GM12878 (cell line): ENCODE results near the gene TMPRSS4. TPM values are rescaled to one million over a fixed set of nuclear protein-coding genes. Genes with fewer than 3 reads are reported as not detected.

Source experiments
- ATAC-seq: fragments of 200-7000 bp; cut with Tn5 transposase; 3 replicates; pipeline ENCODE4 v1.9.1; 2020; ENCODE audit warnings: mild to moderate bottlenecking, moderate library complexity
- BruUV-seq: library from RNA; stranded (reverse); fragments of 400-500 nt; replicated peaks from 2 replicates; lab custom pipeline; 2021; lab: Mats Ljungman, UMichigan
- CTCF ChIA-PET: fragments of 300-600 bp; sonication (Branson Sonifier 250); formaldehyde crosslinking; extraction: SDS; loops from one replicate; lab custom pipeline; 2021; ENCODE audit warnings: inconsistent platforms; lab: Yijun Ruan, JAX
- POLR2A ChIA-PET: fragments of 350-600 bp; formaldehyde crosslinking; extraction: SDS; loops from one replicate; lab custom pipeline; 2021; ENCODE audit warnings: inconsistent platforms; lab: Charles Lee
- RAD21 ChIA-PET: fragments of 300-600 bp; sonication (Branson Sonifier 250); formaldehyde crosslinking; loops from one replicate; lab custom pipeline; 2023; ENCODE audit warnings: antibody characterized with exemption; ENCODE audit not compliant: unreplicated experiment; lab: Charles Lee
- SMC1A ChIA-PET: fragments of 300-600 bp; sonication (Branson Sonifier 250); formaldehyde crosslinking; loops from one replicate; lab custom pipeline; 2023; ENCODE audit not compliant: unreplicated experiment, uncharacterized antibody; lab: Charles Lee
- DNase-seq: peaks from one replicate; pipeline ENCODE4 v3.0.0-alpha.2; 2011; ENCODE audit warnings: low read depth, low spot score
- FAIRE-seq: peaks from 3 replicates; lab custom pipeline; 2011; peaks lifted over from hg19 to GRCh38; lab: Jason Lieb, UNC
- H2AFZ ChIP-seq: 2 replicates; pipeline ENCODE4 v1.6.0; 2011; ENCODE audit warnings: low read depth, low read length, control low read depth; ENCODE audit not compliant: control insufficient read depth
- H3K27ac ChIP-seq: 2 replicates; pipeline ENCODE4 v1.5.1; 2011; ENCODE audit warnings: control low read depth; ENCODE audit not compliant: control insufficient read depth, insufficient read depth
- H3K27me3 ChIP-seq, 2 experiments: replicated peaks in 1 of 2; 2 replicates each; pipeline versions ENCODE4 v1.6.0 to v1.6.1; 2011; ENCODE audit warnings: low read length in 1 of 2; ENCODE audit not compliant: control insufficient read depth in 2 of 2, insufficient read depth in 2 of 2
- H3K36me3 ChIP-seq, 2 experiments: 2 replicates each; pipeline ENCODE4 v1.5.1; 2011; ENCODE audit warnings: low read length in 1 of 2; ENCODE audit not compliant: control insufficient read depth in 2 of 2, insufficient read depth in 2 of 2
- H3K4me1 ChIP-seq: 2 replicates; pipeline ENCODE4 v1.6.1; 2011; ENCODE audit warnings: mild to moderate bottlenecking, low read length, moderate library complexity, mixed read lengths; ENCODE audit not compliant: control insufficient read depth, insufficient read depth
- H3K4me2 ChIP-seq: 2 replicates; pipeline ENCODE4 v1.6.0; 2011; ENCODE audit warnings: control low read depth; ENCODE audit not compliant: control insufficient read depth, insufficient read depth
- H3K4me3 ChIP-seq: fragments of 200-600 bp; sonication (generic); 2 replicates; pipeline ENCODE4 v1.5.1; 2016
- H3K79me2 ChIP-seq: 2 replicates; pipeline ENCODE4 v1.6.0; 2011; ENCODE audit warnings: low read length; ENCODE audit not compliant: control insufficient read depth, insufficient read depth
- H3K9ac ChIP-seq: 2 replicates; pipeline ENCODE4 v1.8.0; 2011; ENCODE audit warnings: low read length, control low read depth, mixed read lengths; ENCODE audit not compliant: control insufficient read depth, insufficient read depth
- H3K9me3 ChIP-seq: replicated peaks from 3 replicates; pipeline ENCODE4 v1.5.1; 2011; ENCODE audit warnings: mild to moderate bottlenecking, low read length; ENCODE audit not compliant: control insufficient read depth, insufficient read depth
- H4K20me1 ChIP-seq: 2 replicates; pipeline ENCODE4 v1.6.0; 2011; ENCODE audit not compliant: control insufficient read depth, insufficient read depth
- ASH2L ChIP-seq: fragments of 300-600, 200-600 bp; sonication (generic); IDR thresholded peaks from 2 replicates; pipeline ENCODE4 v1.6.1; 2017; ENCODE audit warnings: low read depth, mild to moderate bottlenecking, borderline replicate concordance
- BACH1 ChIP-seq: fragments of 450-650 bp; IDR thresholded peaks from 2 replicates; pipeline ENCODE4 v1.6.1; 2017; ENCODE audit warnings: mild to moderate bottlenecking, borderline replicate concordance
- BCL3 ChIP-seq: IDR thresholded peaks from 2 replicates; pipeline ENCODE4 v1.6.1; 2011; ENCODE audit warnings: borderline replicate concordance, low read depth, mild to moderate bottlenecking, moderate library complexity, low read length; ENCODE audit not compliant: insufficient read depth, poor library complexity, severe bottlenecking
- BRCA1 ChIP-seq: IDR thresholded peaks from 2 replicates; pipeline ENCODE4 v1.6.1; 2011; ENCODE audit warnings: low read depth, low read length, improper control_type of control experiment
- CHD4 ChIP-seq: fragments of 200-600 bp; sonication (generic); IDR thresholded peaks from 2 replicates; pipeline ENCODE4 v1.6.1; 2016; ENCODE audit warnings: mild to moderate bottlenecking
- CREB1 ChIP-seq: IDR thresholded peaks from 2 replicates; pipeline ENCODE4 v1.6.1; 2012; ENCODE audit warnings: low read depth, mild to moderate bottlenecking, inconsistent platforms
- IKZF2 ChIP-seq, 2 experiments: fragments of 450-650 bp; IDR thresholded peaks; 2 replicates each; pipeline ENCODE4 v1.6.1; 2017; ENCODE audit warnings: mild to moderate bottlenecking in 2 of 2, moderate library complexity in 2 of 2
- KDM1A ChIP-seq: fragments of 200-600 bp; sonication (generic); IDR thresholded peaks from 2 replicates; pipeline ENCODE4 v1.6.1; 2016; ENCODE audit warnings: borderline replicate concordance
- KLF5 ChIP-seq: fragments of 450-650 bp; IDR thresholded peaks from 2 replicates; pipeline ENCODE4 v1.6.1; 2014; ENCODE audit warnings: mild to moderate bottlenecking; ENCODE audit not compliant: partially characterized antibody
- POLR2A ChIP-seq: IDR thresholded peaks from 2 replicates; pipeline ENCODE4 v1.6.1; 2011; ENCODE audit warnings: low read depth, mild to moderate bottlenecking, low read length
- POU2F2 ChIP-seq: IDR thresholded peaks from 3 replicates; pipeline ENCODE4 v1.6.1; 2011; ENCODE audit warnings: low read depth, mild to moderate bottlenecking, low read length, borderline replicate concordance
- RAD21 ChIP-seq: IDR thresholded peaks from 2 replicates; pipeline ENCODE4 v1.6.1; 2011; ENCODE audit warnings: mild to moderate bottlenecking, low read depth, low read length, moderate library complexity; ENCODE audit not compliant: insufficient read depth
- RBBP5 ChIP-seq: fragments of 200-600 bp; sonication (generic); conservative IDR thresholded peaks from 2 replicates; pipeline ENCODE4 v1.6.1; 2016
- RELA ChIP-seq: fragments of 450-650 bp; IDR thresholded peaks from 2 replicates; pipeline ENCODE4 v1.8.0; 2014; ENCODE audit warnings: borderline replicate concordance; ENCODE audit not compliant: partially characterized antibody
- TCF3 ChIP-seq: IDR thresholded peaks from 2 replicates; pipeline ENCODE4 v1.6.1; 2012; ENCODE audit warnings: low read depth, mild to moderate bottlenecking, low read length, borderline replicate concordance; ENCODE audit not compliant: insufficient read depth
- ZNF217 ChIP-seq: fragments of 450-650 bp; IDR thresholded peaks from 2 replicates; pipeline ENCODE4 v1.6.1; 2017; ENCODE audit warnings: antibody characterized with exemption, mild to moderate bottlenecking
- ZNF384 ChIP-seq: IDR thresholded peaks from 2 replicates; pipeline ENCODE4 v1.6.1; 2012; ENCODE audit warnings: low read depth, mild to moderate bottlenecking, low read length, improper control_type of control experiment, borderline replicate concordance
- ZSCAN29 ChIP-seq: fragments of 450-650 bp; IDR thresholded peaks from 2 replicates; pipeline ENCODE4 v1.6.1; 2017; ENCODE audit warnings: mild to moderate bottlenecking, moderate library complexity
- ZZZ3 ChIP-seq: IDR thresholded peaks from 2 replicates; pipeline ENCODE4 v1.6.1; 2011; ENCODE audit warnings: low read depth; ENCODE audit not compliant: control insufficient read depth, insufficient read length
- WGBS: methylation state at CpG from one replicate; pipeline ENCODE4 v1.1.6; 2016; ENCODE audit warnings: low lambda C conversion rate; ENCODE audit not compliant: insufficient replicate concordance, insufficient coverage; ENCODE audit errors: missing lambda C conversion rate; 5-methylcytosine and 5-hydroxymethylcytosine counted together
- in situ Hi-C: fragments of 300-500 bp; cut with MboI; formaldehyde crosslinking; loops from 9 replicates; pipeline ENCODE4 v1.14.3; 2018; ENCODE audit warnings: mixed read lengths
- intact Hi-C: fragments of 100-400 bp; cut with micrococcal nuclease; formaldehyde crosslinking; loops from one replicate; pipeline ENCODE4 v1.14.2; 2022; ENCODE audit not compliant: unreplicated experiment
- polyA plus RNA-seq, 11 experiments: library from polyadenylated mRNA; depleted of rRNA in 4 of 11; unstranded in 6 of 11; stranded (reverse) in 5 of 11; fragments of >200 nt; fragmentation: Nextera tagmentation in 4 of 11; fragmentation: Illumina TruSeq in 1 of 11; extraction: Ambion mirVana in 4 of 11; extraction: Trizol in 1 of 11; gene quantifications; 1 replicate in 1 of 11; 2 replicates in 10 of 11; pipeline versions ENCODE4 v1.2.1 to v1.2.3, GENCODE V29; 2011 to 2016; ENCODE audit warnings: inconsistent platforms in 2 of 11, missing spikeins in 2 of 11, low read depth in 1 of 11
- total RNA-seq, 4 experiments: library from RNA; depleted of rRNA in 3 of 4; stranded (reverse); fragments of >200 nt in 3 of 4; fragmentation: Illumina TruSeq in 1 of 4; extraction: Trizol in 1 of 4; gene quantifications; 2 replicates each; pipeline versions ENCODE4 v1.2.1 to v1.2.3, GENCODE V29; 2013 to 2021

Gene TMPRSS4
- total and polyA plus RNA-seq, 10 of the 15 experiments (the other 5 are each of a cell fraction or from before 2014, with no cell fraction given): 0.14 to 0.26 TPM; not detected in 8

GRCh38 chr11:118148856-118149255, 72.0 kb downstream of the TMPRSS4 start:
- ATAC-seq (no peak), FAIRE-seq (no peak), DNase-seq (no peak)
- ChIA-PET POLR2A (no interaction called here), RAD21 (interaction anchor here (7.7 kb wide), 1 partner anchor 22 kb away, joined by 52 read pairs; no protein-coding TSS in a partner anchor), CTCF (interaction anchor here (0.9 to 7.7 kb wide), 4 partner anchors 22 to 39 kb away, joined by 3 to 85 read pairs (median 6); no protein-coding TSS in a partner anchor), SMC1A (interaction anchor here (1.0 to 7.6 kb wide), 3 partner anchors 19 to 147 kb away, joined by 3 to 49 read pairs (median 3); no protein-coding TSS in a partner anchor)
- Histone ChIP-seq H4K20me1 (no peaks in the 10 kb centered on the region), H3K27me3 (peaks cover 14 to 27% of the 10 kb centered on the region in 2 experiments), H3K79me2 (no peaks in the 10 kb centered on the region), H3K27ac (no peak overlapping the region), H3K9ac (no peak overlapping the region), H3K4me3 (no peak overlapping the region), H3K36me3 (no peaks in the 10 kb centered on the region), H2AFZ (no peak overlapping the region), H3K9me3 (no peaks in the 10 kb centered on the region), H3K4me2 (no peak overlapping the region), H3K4me1 (no peaks in the 10 kb centered on the region)
- in situ Hi-C loops: no loop called here
- WGBS: 21% methylated on average over 2 of the region's 2 CpGs
- intact Hi-C loops: loop anchor here (5.0 kb wide), 3 partner anchors 203 to 418 kb away; partner anchors contain the start of gene IFT46
- BruUV-seq: no TSS peak
- TF ChIP-seq BACH1 (no peak), POU2F2 (no peak), TCF3 (no peak), KLF5 (no peak), CREB1 (no peak), IKZF2 (IDR thresholded peaks at IDR 0.05) (no peak), RBBP5 (no peak)

GRCh38 chr11:118149493-118149892, 72.6 kb downstream of the TMPRSS4 start:
- no peak overlapping the region for H3K4me2 ChIP-seq
- whole genome bisulfite sequencing: 0% methylated on average over 1 of the region's 1 CpG
- peaks cover 19 to 23% of the 10 kb centered on the region in 2 experiments for H3K27me3 ChIP-seq
- no peak overlapping the region for H3K4me3 ChIP-seq
- H3K36me3 ChIP-seq: no peaks in the 10 kb centered on the region
- no peak overlapping the region for H2AFZ ChIP-seq
- in situ Hi-C loops (no loop called here), intact Hi-C loops (loop anchor here (5.0 kb wide), 3 partner anchors 203 to 418 kb away; partner anchors contain the start of gene IFT46)
- ATAC-seq (no peak), DNase-seq (no peak), FAIRE-seq (no peak)
- H3K4me1 ChIP-seq: no peaks in the 10 kb centered on the region
- no peaks in the 10 kb centered on the region for H3K79me2 ChIP-seq
- RAD21 ChIA-PET: interaction anchor here (7.7 kb wide), 1 partner anchor 21 kb away, joined by 52 read pairs; no protein-coding TSS in a partner anchor
- POLR2A ChIA-PET: no interaction called here
- SMC1A ChIA-PET: interaction anchor here (1.0 to 7.6 kb wide), 3 partner anchors 18 to 146 kb away, joined by 3 to 49 read pairs (median 3); no protein-coding TSS in a partner anchor
- no peaks in the 10 kb centered on the region for H3K9me3 ChIP-seq
- H3K27ac ChIP-seq: no peak overlapping the region
- no peaks in the 10 kb centered on the region for H4K20me1 ChIP-seq
- BruUV-seq: no TSS peak
- H3K9ac ChIP-seq: no peak overlapping the region
- CTCF ChIA-PET: interaction anchor here (0.9 kb wide), 1 partner anchor 22 kb away, joined by 6 read pairs; no protein-coding TSS in a partner anchor
- TF ChIP-seq BCL3 (no peak), RELA (no peak), TCF3 (no peak), KDM1A (no peak), ASH2L (no peak), CHD4 (no peak), POLR2A (no peak), RAD21 (no peak), ZZZ3 (no peak), BRCA1 (no peak), ZNF384 (no peak), ZNF217 (no peak), ZSCAN29 (no peak)
